HCT116 (cell line): ENCODE measurements around the gene FHL5. TPM values are rescaled to one million over a fixed set of nuclear protein-coding genes. Genes with fewer than 3 reads are reported as not detected.

Experiments
- ATAC-seq: fragments of 200-7000 bp; cut with Tn5 transposase; 2 replicates; pipeline ENCODE4 v1.9.1; 2020; ENCODE audit warnings: mild to moderate bottlenecking, moderate library complexity
- BruUV-seq: library from RNA; stranded (reverse); fragments of 400-500 nt; replicated peaks from 2 replicates; lab custom pipeline; 2021; lab: Mats Ljungman, UMichigan
- CTCF ChIA-PET: fragments of 300-600 bp; sonication (Branson Sonifier 250); formaldehyde crosslinking; loops from one replicate; lab custom pipeline; 2021; ENCODE audit warnings: antibody characterized with exemption; lab: Charles Lee
- POLR2A ChIA-PET: fragments of 300-600, 350-600 bp; sonication (Branson Sonifier 250); formaldehyde crosslinking; loops from one replicate; lab custom pipeline; 2021; ENCODE audit warnings: antibody characterized with exemption; lab: Charles Lee
- RAD21 ChIA-PET, 2 experiments: fragments of 300-600 bp; sonication (Branson Sonifier 250); formaldehyde crosslinking; loops; one replicate each; lab custom pipeline; 2023; ENCODE audit warnings: low total read pairs in 2 of 2; ENCODE audit not compliant: uncharacterized antibody in 2 of 2, unreplicated experiment in 2 of 2, low non-redundant PET in 1 of 2; lab: Charles Lee
- DNase-seq: peaks from one replicate; pipeline ENCODE4 v3.0.0-alpha.2; 2010; ENCODE audit warnings: low read depth, low spot score
- H2AFZ ChIP-seq: fragments of 200-600 bp; shearing (Covaris generic), sonication (generic); 2 replicates; pipeline ENCODE4 v1.6.1; 2017; ENCODE audit warnings: low read depth, mixed run types, mixed read lengths, antibody characterized with exemption, low read length; ENCODE audit not compliant: poor library complexity, severe bottlenecking
- H3K27ac ChIP-seq: 2 replicates; pipeline ENCODE4 v1.5.1; 2012; ENCODE audit warnings: low read depth, low read length
- H3K27me3 ChIP-seq: fragments of 200-600 bp; sonication (generic); 2 replicates; pipeline ENCODE4 v1.6.1; 2016; ENCODE audit warnings: mixed run types, low read length, mixed read lengths; ENCODE audit not compliant: insufficient read depth
- H3K36me3 ChIP-seq, 2 experiments: fragments of 200-500 bp in 1 of 2; fragments of 200-600 bp in 1 of 2; sonication (Bioruptor generic) in 1 of 2; sonication (generic) in 1 of 2; 2 replicates each; pipeline versions ENCODE4 v1.5.1 to v1.6.1; 2014 to 2016; ENCODE audit warnings: low read length in 2 of 2, inconsistent platforms in 1 of 2, mixed read lengths in 1 of 2, mixed run types in 1 of 2; ENCODE audit not compliant: insufficient read depth in 2 of 2, control insufficient read depth in 1 of 2
- H3K4me1 ChIP-seq, 2 experiments: fragments of 200-600 bp in 1 of 2; sonication (generic) in 1 of 2; 2 replicates each; pipeline versions ENCODE4 v1.5.1 to v1.6.1; 2012 to 2017; ENCODE audit warnings: low read length in 2 of 2, inconsistent platforms in 1 of 2, mild to moderate bottlenecking in 1 of 2, mixed read lengths in 1 of 2, mixed run types in 1 of 2, moderate library complexity in 1 of 2; ENCODE audit not compliant: insufficient read depth in 2 of 2, control insufficient read depth in 1 of 2
- H3K4me2 ChIP-seq: fragments of 200-600 bp; sonication (generic); 2 replicates; pipeline ENCODE4 v1.6.1; 2017; ENCODE audit warnings: mixed run types, low read length, mixed read lengths
- H3K4me3 ChIP-seq, 2 experiments: fragments of 200-600 bp in 1 of 2; sonication (generic) in 1 of 2; replicated peaks in 1 of 2; 2 replicates each; pipeline ENCODE4 v1.5.1; 2011 to 2016; ENCODE audit warnings: low read length in 2 of 2, control low read depth in 1 of 2, low read depth in 1 of 2, mild to moderate bottlenecking in 1 of 2, mixed read lengths in 1 of 2, mixed run types in 1 of 2
- H3K79me2 ChIP-seq: fragments of 200-600 bp; sonication (generic); 2 replicates; pipeline ENCODE4 v1.6.1; 2017; ENCODE audit warnings: mild to moderate bottlenecking, mixed run types, low read length, moderate library complexity, mixed read lengths; ENCODE audit not compliant: insufficient read depth
- H3K9ac ChIP-seq: fragments of 200-600 bp; sonication (generic); 2 replicates; pipeline ENCODE4 v1.6.1; 2016; ENCODE audit warnings: low read length, mixed read lengths
- H3K9me2 ChIP-seq: fragments of 200-600 bp; sonication (generic), shearing (Covaris generic); 2 replicates; pipeline ENCODE4 v1.6.1; 2017; ENCODE audit warnings: mixed run types, mild to moderate bottlenecking, moderate library complexity; ENCODE audit not compliant: insufficient read depth
- H3K9me3 ChIP-seq, 2 experiments: fragments of 200-500 bp in 1 of 2; fragments of 200-600 bp in 1 of 2; sonication (Bioruptor generic) in 1 of 2; sonication (generic) in 1 of 2; 2 replicates each; pipeline ENCODE4 v1.6.1; 2014 to 2017; ENCODE audit warnings: low read length in 2 of 2, mixed read lengths in 2 of 2, inconsistent platforms in 1 of 2, low read depth in 1 of 2, mild to moderate bottlenecking in 1 of 2, mixed run types in 1 of 2, moderate library complexity in 1 of 2; ENCODE audit not compliant: control insufficient read depth in 1 of 2, insufficient read depth in 1 of 2
- H4K20me1 ChIP-seq: fragments of 200-600 bp; sonication (generic), shearing (Covaris generic); 2 replicates; pipeline ENCODE4 v1.6.1; 2017; ENCODE audit warnings: mixed run types, mild to moderate bottlenecking, moderate library complexity; ENCODE audit not compliant: insufficient read depth
- CEBPB ChIP-seq: IDR thresholded peaks from 2 replicates; pipeline ENCODE4 v1.6.1; 2012; ENCODE audit warnings: low read depth
- EGR1 ChIP-seq: IDR thresholded peaks from 2 replicates; pipeline ENCODE4 v1.6.1; 2012; ENCODE audit warnings: low read depth
- EZH2phosphoT487 ChIP-seq: fragments of 200-600 bp; IDR thresholded peaks from 2 replicates; pipeline ENCODE4 v1.6.1; 2018; ENCODE audit warnings: antibody characterized with exemption, borderline replicate concordance
- POLR2AphosphoS5 ChIP-seq: IDR thresholded peaks from 2 replicates; pipeline ENCODE4 v1.6.1; 2011; ENCODE audit warnings: mild to moderate bottlenecking, low read depth, low read length, moderate library complexity
- RAD21 ChIP-seq: IDR thresholded peaks from 2 replicates; pipeline ENCODE4 v1.6.1; 2012; ENCODE audit warnings: low read depth, mild to moderate bottlenecking
- TCF7L2 ChIP-seq: IDR thresholded peaks from 2 replicates; pipeline ENCODE4 v1.7.0; 2011; ENCODE audit warnings: borderline replicate concordance, inconsistent platforms; ENCODE audit not compliant: insufficient read depth, insufficient read length; ENCODE audit errors: extremely low read depth
- ZNF274 ChIP-seq: fragments of 200-500 bp; sonication (Bioruptor generic); IDR thresholded peaks from 2 replicates; pipeline ENCODE4 v1.6.1; 2014; ENCODE audit warnings: mild to moderate bottlenecking, low read depth, low read length, inconsistent platforms
- intact Hi-C: fragments of 100-400 bp; cut with micrococcal nuclease; formaldehyde crosslinking; loops from 2 replicates; pipeline ENCODE4 v1.10.0; 2022
- total RNA-seq: library from RNA; stranded (reverse); gene quantifications from one replicate; pipeline ENCODE4 v1.2.1, GENCODE V29; 2021; ENCODE audit not compliant: unreplicated experiment
- TF ChIP-seq, protein P1 (sequence below), 3 experiments: fragments of 200-600 bp in 1 of 3; sonication (generic) in 1 of 3; IDR thresholded peaks in 2 of 3; conservative IDR thresholded peaks in 1 of 3; 2 replicates each; pipeline ENCODE4 v1.5.1; 2012 to 2017; ENCODE audit warnings: low read depth in 2 of 3, low read length in 2 of 3, antibody characterized with exemption in 1 of 3, borderline replicate concordance in 1 of 3, control low read depth in 1 of 3, mild to moderate bottlenecking in 1 of 3, mixed read lengths in 1 of 3, mixed run types in 1 of 3, moderate library complexity in 1 of 3; ENCODE audit not compliant: insufficient read depth in 1 of 3
- TF ChIP-seq, protein P2 (sequence below): IDR thresholded peaks from 2 replicates; pipeline ENCODE4 v1.6.1; 2012
- TF ChIP-seq, protein P3 (sequence below): IDR thresholded peaks from 2 replicates; pipeline ENCODE4 v1.6.1; 2012
- TF ChIP-seq, protein P4 (sequence below): IDR thresholded peaks from 2 replicates; pipeline ENCODE4 v1.6.1; 2011; ENCODE audit warnings: mild to moderate bottlenecking, low read length, moderate library complexity; ENCODE audit not compliant: insufficient replicate concordance; ENCODE audit errors: extremely low read depth

FHL5 gene
- total RNA-seq, 1 experiment from 2014 or later, result not detected

DNA sequence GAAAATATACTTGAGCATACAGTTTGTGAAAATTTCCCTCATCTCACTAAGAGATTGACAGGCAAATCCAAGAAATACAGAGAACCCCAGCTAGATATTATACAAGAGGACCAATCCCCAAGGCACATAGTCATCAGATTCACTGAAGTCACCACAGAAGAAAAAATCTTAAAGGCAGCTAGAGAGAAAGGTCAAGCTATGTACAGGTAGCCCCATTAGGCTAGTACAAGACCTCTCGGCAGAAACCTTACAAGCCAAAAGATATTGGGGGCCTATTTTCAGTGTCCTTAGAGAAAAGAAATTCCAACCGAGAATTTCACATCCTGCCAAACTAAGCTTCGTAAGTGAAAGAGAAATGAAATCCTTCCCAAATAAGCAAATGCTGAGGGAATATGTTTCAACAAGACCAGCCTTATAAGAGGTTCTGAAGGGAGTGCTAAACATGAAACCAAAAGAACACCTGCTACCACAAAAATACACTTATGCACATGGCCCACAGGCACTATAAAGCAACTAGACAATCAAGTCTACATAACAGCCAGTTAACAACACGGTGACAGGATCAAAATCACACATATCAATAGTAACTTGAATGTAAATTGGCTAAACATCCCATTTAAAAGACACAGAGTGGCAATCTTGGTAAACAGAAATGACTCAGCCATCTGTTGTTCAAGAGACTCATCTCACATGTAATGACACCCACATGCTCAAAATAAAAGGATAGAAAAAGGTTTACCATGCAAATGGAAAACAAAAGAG is 96.3 kb downstream of the FHL5 start:
- no peak overlapping the region for H3K27ac ChIP-seq
- no peaks in the 10 kb centered on the region for H4K20me1 ChIP-seq
- H3K79me2 ChIP-seq, result no peaks in the 10 kb centered on the region
- intact Hi-C loops, result no loop called here
- ATAC-seq, result no peak
- H3K9me2 ChIP-seq, result no peaks in the 10 kb centered on the region
- H3K4me1 ChIP-seq, result no peaks in the 10 kb centered on the region
- RAD21 ChIA-PET, result no interaction called here
- CTCF ChIA-PET, result no interaction called here
- POLR2A ChIA-PET, result no interaction called here
- DNase-seq, result no peak
- TF ChIP-seq, protein P1, sequence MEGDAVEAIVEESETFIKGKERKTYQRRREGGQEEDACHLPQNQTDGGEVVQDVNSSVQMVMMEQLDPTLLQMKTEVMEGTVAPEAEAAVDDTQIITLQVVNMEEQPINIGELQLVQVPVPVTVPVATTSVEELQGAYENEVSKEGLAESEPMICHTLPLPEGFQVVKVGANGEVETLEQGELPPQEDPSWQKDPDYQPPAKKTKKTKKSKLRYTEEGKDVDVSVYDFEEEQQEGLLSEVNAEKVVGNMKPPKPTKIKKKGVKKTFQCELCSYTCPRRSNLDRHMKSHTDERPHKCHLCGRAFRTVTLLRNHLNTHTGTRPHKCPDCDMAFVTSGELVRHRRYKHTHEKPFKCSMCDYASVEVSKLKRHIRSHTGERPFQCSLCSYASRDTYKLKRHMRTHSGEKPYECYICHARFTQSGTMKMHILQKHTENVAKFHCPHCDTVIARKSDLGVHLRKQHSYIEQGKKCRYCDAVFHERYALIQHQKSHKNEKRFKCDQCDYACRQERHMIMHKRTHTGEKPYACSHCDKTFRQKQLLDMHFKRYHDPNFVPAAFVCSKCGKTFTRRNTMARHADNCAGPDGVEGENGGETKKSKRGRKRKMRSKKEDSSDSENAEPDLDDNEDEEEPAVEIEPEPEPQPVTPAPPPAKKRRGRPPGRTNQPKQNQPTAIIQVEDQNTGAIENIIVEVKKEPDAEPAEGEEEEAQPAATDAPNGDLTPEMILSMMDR (IDR thresholded peaks at IDR 0.05 in 2 of 3, conservative IDR thresholded peaks at IDR 0.05 in 1 of 3; ENCODE audit: borderline replicate concordance in 1 of 3, insufficient read depth in 1 of 3, low read depth in 2 of 3, low read length in 2 of 3), result no peak
- TF ChIP-seq, protein P2, sequence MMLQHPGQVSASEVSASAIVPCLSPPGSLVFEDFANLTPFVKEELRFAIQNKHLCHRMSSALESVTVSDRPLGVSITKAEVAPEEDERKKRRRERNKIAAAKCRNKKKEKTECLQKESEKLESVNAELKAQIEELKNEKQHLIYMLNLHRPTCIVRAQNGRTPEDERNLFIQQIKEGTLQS, result no peak
- TF ChIP-seq, protein P3, sequence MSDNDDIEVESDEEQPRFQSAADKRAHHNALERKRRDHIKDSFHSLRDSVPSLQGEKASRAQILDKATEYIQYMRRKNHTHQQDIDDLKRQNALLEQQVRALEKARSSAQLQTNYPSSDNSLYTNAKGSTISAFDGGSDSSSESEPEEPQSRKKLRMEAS, result no peak
- TF ChIP-seq, protein P4, sequence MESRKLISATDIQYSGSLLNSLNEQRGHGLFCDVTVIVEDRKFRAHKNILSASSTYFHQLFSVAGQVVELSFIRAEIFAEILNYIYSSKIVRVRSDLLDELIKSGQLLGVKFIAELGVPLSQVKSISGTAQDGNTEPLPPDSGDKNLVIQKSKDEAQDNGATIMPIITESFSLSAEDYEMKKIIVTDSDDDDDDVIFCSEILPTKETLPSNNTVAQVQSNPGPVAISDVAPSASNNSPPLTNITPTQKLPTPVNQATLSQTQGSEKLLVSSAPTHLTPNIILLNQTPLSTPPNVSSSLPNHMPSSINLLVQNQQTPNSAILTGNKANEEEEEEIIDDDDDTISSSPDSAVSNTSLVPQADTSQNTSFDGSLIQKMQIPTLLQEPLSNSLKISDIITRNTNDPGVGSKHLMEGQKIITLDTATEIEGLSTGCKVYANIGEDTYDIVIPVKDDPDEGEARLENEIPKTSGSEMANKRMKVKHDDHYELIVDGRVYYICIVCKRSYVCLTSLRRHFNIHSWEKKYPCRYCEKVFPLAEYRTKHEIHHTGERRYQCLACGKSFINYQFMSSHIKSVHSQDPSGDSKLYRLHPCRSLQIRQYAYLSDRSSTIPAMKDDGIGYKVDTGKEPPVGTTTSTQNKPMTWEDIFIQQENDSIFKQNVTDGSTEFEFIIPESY, result no peak
- no peak for TF ChIP-seq EGR1
- TF ChIP-seq TCF7L2, result no peak
- no peak for TF ChIP-seq ZNF274
- TF ChIP-seq POLR2AphosphoS5, result no peak
- no peak for TF ChIP-seq CEBPB
- no peak for TF ChIP-seq EZH2phosphoT487
- TF ChIP-seq RAD21, result no peak
- TF ChIP-seq, all 23 proteins: peak for 0
- no TSS peak for BruUV-seq
- H3K4me2 ChIP-seq, result no peak overlapping the region
- H3K36me3 ChIP-seq, result no peaks in the 10 kb centered on the region
- H3K4me3 ChIP-seq, result no peak overlapping the region
- H3K27me3 ChIP-seq, result no peaks in the 10 kb centered on the region
- no peak overlapping the region for H3K9ac ChIP-seq
- no peak overlapping the region for H2AFZ ChIP-seq
- H3K9me3 ChIP-seq, result no peaks in the 10 kb centered on the region

Other genes with a start within 250 kb of the FHL5 start
- 19.6 TPM for gene UFL1, start 41.3 kb upstream of the FHL5 start, total RNA-seq